ENCODE measurements around the gene GRID2IP. TPM values are rescaled to one million over a fixed set of nuclear protein-coding genes. Genes with fewer than 3 reads are reported as not detected.

The GRID2IP gene
- total and polyA plus RNA-seq, 2 of the 13 experiments (the other 11 are each of a cell fraction or from before 2014, with no cell fraction given) = 0.03 TPM; not detected in 1

DNA sequence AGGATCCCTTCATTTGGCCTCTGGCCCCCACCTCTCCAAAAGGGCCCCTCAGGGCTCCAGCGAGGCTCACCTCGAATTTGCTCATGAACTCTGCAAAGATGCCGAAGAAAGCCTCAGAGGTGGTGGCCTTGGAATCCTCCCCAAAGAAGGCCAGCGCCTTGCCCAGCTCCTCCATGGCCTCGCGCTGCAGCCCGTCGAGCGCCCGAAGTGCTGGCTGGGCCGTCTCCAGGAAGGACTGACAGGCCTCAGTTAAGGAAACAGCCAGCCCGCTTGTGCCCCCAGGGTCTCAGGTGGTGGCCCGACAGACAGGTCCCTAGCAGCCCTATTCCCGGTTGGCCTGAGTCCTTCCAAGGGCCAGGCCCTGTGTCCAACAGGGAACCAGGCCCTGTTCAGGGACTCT lies 53.3 kb downstream of the GRID2IP start:
- TF ChIP-seq ZNF737 (CRISPR knock-in tag; IDR thresholded peaks at IDR 0.05; ENCODE audit: borderline replicate concordance) (no peak), TSC22D2 (CRISPR knock-in tag; IDR thresholded peaks at IDR 0.05; ENCODE audit: borderline replicate concordance) (no peak), HNRNPH1 (optimal IDR thresholded peaks at IDR 0.05; ENCODE audit: low read depth, low read length) (no peak)
- TF ChIP-seq, protein P1, sequence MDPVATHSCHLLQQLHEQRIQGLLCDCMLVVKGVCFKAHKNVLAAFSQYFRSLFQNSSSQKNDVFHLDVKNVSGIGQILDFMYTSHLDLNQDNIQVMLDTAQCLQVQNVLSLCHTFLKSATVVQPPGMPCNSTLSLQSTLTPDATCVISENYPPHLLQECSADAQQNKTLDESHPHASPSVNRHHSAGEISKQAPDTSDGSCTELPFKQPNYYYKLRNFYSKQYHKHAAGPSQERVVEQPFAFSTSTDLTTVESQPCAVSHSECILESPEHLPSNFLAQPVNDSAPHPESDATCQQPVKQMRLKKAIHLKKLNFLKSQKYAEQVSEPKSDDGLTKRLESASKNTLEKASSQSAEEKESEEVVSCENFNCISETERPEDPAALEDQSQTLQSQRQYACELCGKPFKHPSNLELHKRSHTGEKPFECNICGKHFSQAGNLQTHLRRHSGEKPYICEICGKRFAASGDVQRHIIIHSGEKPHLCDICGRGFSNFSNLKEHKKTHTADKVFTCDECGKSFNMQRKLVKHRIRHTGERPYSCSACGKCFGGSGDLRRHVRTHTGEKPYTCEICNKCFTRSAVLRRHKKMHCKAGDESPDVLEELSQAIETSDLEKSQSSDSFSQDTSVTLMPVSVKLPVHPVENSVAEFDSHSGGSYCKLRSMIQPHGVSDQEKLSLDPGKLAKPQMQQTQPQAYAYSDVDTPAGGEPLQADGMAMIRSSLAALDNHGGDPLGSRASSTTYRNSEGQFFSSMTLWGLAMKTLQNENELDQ (CRISPR knock-in tag; IDR thresholded peaks at IDR 0.05; ENCODE audit: borderline replicate concordance) = no peak
- TF ChIP-seq, protein P2, sequence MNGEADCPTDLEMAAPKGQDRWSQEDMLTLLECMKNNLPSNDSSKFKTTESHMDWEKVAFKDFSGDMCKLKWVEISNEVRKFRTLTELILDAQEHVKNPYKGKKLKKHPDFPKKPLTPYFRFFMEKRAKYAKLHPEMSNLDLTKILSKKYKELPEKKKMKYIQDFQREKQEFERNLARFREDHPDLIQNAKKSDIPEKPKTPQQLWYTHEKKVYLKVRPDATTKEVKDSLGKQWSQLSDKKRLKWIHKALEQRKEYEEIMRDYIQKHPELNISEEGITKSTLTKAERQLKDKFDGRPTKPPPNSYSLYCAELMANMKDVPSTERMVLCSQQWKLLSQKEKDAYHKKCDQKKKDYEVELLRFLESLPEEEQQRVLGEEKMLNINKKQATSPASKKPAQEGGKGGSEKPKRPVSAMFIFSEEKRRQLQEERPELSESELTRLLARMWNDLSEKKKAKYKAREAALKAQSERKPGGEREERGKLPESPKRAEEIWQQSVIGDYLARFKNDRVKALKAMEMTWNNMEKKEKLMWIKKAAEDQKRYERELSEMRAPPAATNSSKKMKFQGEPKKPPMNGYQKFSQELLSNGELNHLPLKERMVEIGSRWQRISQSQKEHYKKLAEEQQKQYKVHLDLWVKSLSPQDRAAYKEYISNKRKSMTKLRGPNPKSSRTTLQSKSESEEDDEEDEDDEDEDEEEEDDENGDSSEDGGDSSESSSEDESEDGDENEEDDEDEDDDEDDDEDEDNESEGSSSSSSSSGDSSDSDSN (CRISPR knock-in tag; IDR thresholded peaks at IDR 0.05) = no peak
- no peaks in the 10 kb centered on the region for H3K4me1 ChIP-seq (ENCODE audit: insufficient read depth, low read length)
- ATAC-seq = no peak; the same call in 2 of the 3 replicates
- BruUV-seq (replicated peaks) = no TSS peak
- 56% methylated on average over 10 of the region's 14 CpGs for WGBS (ENCODE audit: low lambda C conversion rate)
- H2AFZ ChIP-seq (ENCODE audit: low read length) = no peak overlapping the region
- no peak overlapping the region for H3K4me2 ChIP-seq (ENCODE audit: low read depth, low read length)
- H3K36me3 ChIP-seq (replicated peaks in 1 of 2; ENCODE audit: control insufficient read depth in 1 of 2, insufficient read depth in 2 of 2, low read length in 2 of 2) = no peaks in the 10 kb centered on the region
- no peak overlapping the region for H3K9ac ChIP-seq (ENCODE audit: insufficient read depth, low read depth, low read length)
- H3K4me3 ChIP-seq (replicated peaks in 1 of 3; ENCODE audit: insufficient read depth in 1 of 3, low read depth in 2 of 3, low read length in 3 of 3) = no peak overlapping the region
- ChIA-PET POLR2A (no interaction called here), CTCF (ENCODE audit: low intra/inter-chr PET ratio, low total read pairs) (no interaction called here)
- H4K20me1 ChIP-seq (ENCODE audit: insufficient read depth, low read length) = no peaks in the 10 kb centered on the region
- intact Hi-C loops (cut with micrococcal nuclease; ENCODE audit: unreplicated experiment) (no loop called here), in situ Hi-C loops (cut with HindIII; ENCODE audit: extremely low pct_ligation_motif_present, low pct_unique_long_range_greater_than_20kb) (no loop called here)
- H3K27me3 ChIP-seq (ENCODE audit: control insufficient read depth in 1 of 2, insufficient read depth in 2 of 2, low read length in 2 of 2) = peaks cover 15 to 73% of the 10 kb centered on the region in 2 experiments; a peak in 4 of 5 replicates
- H3K9me3 ChIP-seq (ENCODE audit: low read length) = no peaks in the 10 kb centered on the region
- DNase-seq (ENCODE audit: low spot score) = no peak
- H3K27ac ChIP-seq (ENCODE audit: extremely low read length, insufficient read depth, low read length) = no peak overlapping the region
- FAIRE-seq = no peak
- H3K79me2 ChIP-seq (ENCODE audit: insufficient read depth, low read length) = no peaks in the 10 kb centered on the region
